G401.6 (cell line): ENCODE data around the gene ACVR2A.

Experiments used
- FAIRE-seq: peaks from 2 replicates; lab custom pipeline; 2012; peaks lifted over from hg19 to GRCh38; lab: Jason Lieb, UNC

The ACVR2A gene

DNA sequence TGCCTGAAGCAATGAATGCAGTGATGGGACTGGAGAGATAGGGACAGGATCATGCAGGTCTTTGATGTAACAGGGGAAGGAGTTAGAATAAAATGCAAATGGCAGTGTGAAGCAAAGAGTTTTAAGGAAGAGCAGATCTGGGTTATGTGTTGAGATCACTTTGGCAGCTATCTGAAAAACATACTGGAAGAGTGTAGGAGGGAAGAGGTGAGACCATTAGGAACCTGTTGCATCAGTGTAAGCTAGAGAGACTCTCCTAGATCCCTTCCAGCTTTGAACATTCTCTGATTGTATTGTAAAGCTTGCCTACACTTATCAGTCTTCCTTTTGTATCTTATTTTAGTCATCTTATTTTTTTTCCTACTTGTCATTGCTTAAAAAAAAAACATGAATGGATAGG lies 10.5 kb downstream of the ACVR2A start:
- no peak for FAIRE-seq

DNA sequence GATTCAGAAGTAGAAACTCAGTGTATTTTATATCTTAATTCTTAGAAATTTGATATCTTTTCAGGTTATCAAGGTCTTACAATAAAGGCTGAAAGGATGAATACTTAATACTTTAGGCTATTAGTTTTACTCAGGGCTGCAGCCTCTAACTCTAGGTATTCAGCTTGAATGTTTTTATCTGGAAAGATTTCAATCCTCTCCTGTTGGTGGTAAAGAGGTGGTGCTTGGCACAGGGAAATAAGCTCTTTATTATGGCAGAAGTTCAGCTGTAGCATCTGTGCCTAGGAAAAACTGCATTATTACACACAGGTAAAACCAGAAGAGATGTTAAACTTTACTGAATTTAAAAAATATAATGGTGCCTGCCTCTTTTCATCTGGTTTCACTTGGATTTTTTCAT lies 11.1 kb downstream of the ACVR2A start:
- FAIRE-seq = no peak

DNA sequence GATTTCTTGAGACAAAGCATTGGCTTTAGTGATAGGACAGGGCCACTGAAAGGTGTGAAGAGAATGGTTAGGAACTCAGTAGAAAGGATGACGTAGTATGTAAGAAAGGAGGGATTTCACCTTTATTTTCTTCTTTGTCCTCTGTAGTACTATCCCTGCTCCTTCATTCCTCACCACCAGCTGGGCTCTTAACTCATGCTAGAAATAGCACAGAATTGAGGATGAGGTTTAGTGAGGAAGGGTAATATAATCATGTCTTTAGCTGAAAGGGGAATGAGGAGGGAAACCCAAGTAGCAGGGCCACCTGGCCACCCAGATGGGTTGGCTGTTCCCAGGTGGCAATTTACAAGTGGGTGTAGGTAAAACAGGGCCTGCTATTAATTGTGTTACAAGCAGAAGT lies 15.2 kb downstream of the ACVR2A start:
- no peak for FAIRE-seq

DNA sequence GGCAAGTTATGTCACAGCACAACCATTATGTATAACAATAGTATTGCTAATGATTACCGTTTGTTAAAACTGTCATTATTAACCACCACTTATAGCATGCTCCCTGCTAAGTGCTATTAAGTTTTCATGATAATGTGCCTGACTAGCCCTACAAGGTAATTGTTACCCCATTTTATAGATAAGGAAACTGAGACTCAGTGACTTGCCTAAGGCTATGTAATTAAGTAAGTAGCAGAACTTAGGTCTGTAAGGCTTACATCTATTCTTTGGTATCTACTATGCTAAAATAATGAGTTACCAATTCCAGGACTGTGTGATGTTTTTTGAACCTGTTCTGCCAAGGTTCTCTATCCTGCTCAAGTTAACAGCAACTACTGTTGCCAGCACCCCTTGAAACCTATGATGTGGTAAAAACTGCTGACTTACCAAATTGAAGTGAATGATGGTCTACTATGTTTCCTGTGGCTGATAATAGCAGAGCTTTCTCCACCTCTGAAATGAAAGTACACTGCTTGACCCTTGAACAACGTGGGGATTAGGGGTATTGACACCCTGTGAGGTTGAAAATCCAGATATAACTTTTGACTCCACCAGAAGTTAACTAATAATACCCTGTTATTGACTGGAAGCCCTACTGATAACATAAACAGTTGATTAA lies 18.2 kb downstream of the ACVR2A start:
- no peak for FAIRE-seq

DNA sequence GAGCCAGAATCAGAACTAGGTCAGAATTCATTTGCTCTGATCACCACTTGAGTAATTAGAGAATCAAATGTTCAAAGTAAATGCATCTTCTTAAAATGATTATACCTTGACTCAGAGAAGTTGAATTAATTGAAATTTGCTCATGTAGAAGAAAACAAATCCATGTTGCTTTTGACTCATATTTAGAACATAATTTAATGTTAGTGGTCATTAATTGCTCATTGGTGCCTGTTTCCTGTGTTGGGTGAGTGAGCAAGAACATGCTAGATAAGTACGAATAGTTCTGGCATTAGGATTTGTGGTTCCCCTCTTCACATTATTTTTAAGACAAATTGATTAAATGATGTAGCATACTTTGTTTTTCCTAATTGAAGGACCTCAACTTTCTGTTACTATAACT lies 19.0 kb downstream of the ACVR2A start:
- no peak for FAIRE-seq

DNA sequence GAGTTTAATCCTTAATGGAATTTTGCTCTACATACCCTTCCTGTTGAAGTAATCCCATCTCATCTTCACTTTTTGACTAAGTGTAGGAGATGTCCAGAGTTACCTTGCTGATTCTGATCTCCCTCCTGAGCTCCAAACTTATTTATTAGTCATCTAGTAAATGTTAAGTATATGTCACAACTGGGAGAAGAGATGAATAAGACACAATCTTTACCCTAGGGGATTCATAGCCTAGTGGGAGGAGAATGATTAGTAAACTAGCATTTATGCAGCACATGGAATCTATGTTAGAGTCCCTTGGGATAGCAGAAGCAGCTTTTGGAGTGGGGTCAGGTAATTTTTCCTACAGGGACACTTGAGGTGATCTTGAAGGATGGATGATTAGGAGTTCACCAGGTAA lies 20.7 kb downstream of the ACVR2A start:
- no peak for FAIRE-seq

DNA sequence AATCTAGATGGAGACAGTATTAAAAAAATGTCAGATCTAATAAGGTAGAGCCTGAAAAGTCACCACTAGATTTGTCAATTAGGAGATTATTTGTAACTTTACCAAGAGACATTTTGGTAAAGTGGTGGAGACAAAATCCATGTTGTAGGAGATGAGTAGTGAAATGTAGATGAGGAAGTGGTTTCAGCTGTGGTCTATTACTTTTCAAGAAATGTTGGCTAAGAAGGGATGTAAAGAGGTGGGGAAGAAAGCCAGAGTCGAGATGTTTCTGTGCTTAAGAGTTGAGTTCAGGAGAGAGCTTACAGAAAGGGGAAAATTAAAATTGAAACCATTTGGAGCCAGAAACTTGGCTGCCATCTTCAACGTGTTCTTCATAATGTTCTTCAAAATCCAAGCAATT lies 22.2 kb downstream of the ACVR2A start:
- FAIRE-seq = no peak

DNA sequence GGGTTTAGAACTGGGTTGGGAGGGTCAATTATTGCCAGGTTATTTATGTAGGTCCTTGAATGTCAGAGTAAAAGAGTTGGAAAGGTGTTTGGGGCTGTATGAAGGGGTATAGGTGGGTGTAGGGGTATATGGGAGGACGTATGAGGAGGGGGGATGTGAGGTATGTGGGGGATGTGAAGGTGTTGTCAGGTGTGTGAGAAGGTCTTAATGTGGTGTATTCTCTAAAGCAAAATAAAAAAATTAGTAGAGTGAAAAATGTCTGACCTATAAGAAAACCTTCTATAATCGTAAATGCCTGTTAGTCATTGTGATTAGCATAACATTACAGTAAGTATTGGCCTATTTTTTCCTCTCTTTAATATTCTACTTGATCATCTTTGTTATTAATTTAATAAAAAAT lies 25.1 kb downstream of the ACVR2A start:
- no peak for FAIRE-seq

DNA sequence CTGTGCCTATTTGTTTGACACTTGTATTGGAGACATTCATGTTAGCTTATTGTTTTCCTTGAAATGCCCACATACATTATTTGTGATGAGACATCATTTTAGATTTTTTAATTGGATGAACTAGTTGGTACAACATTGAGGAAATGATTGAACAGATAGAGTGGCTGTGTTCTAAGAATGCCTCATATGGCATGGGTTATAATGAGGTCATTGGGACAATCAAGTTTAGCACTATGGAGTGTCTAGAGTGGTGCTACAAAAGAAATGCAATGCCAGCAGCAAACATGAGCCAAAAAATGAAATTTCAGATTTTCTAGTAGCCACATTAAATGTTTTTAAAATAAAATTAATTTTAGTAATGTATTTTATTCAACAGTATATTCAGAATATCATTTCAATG lies 28.1 kb downstream of the ACVR2A start:
- FAIRE-seq = no peak

DNA sequence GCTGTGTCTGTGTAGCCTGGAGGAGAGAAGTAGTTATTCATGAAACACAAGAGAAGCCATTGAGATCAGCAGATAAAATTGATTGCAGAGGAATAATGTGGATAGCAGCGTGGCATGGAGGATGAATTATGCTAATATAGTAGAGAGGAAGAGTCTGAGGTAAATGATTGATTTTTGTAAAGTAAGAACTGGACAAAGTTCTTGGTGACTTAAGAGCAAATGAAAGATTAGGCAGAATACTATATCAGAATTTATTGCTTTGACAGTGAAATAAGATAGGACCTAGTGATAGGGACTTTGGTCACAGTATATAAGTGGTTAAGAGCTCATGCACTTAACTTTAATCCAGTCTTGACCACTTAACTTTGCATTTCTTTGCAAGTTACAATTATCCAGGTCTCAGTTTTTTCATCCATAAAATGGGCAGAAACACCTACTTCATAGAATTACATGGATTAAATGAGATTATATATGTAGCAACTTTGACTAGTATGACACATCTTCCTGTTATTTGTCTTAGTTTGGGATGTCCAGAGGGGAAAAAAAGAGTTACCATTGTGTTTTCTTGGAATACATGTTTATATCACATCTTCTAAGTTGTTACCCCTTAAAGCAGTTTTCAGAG lies 29.1 kb downstream of the ACVR2A start:
- FAIRE-seq = no peak

DNA sequence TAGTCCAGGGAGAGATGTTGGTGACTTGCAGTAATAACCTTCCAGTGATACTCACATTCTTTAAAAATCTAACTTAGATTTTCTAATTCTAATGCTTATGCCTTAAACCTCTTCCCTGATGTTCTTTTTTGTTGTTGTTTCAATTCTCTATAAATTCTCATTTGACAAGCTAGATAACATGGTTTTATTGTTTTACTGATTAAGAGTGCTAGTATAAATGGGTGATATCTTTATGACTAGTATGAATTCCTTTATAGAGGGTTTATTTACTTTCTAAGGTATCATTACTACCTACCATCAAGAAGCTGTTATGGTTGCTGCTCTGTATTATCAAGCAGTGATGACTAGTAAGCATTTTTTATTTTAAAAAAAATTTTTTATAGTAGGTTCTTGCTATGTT lies 35.0 kb downstream of the ACVR2A start:
- FAIRE-seq = no peak

DNA sequence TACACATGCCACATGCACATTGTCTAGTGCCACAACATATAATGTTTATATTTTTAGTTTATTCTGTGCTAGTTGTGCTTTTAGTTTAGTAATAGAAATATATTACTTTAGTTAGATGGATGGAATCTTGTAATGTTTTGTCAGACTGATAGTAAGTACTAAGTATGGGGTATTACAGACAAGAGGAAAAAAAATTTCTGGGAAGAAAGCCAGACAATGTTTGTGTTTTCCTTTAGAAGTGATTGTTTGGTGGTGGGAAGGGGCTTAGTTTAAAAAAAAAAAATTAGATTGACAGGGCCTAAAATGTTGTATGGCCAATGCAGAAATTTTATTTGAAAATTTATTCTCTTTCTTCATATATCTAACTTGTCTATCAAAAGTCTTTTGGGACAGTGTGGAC lies 37.8 kb downstream of the ACVR2A start:
- no peak for FAIRE-seq

DNA sequence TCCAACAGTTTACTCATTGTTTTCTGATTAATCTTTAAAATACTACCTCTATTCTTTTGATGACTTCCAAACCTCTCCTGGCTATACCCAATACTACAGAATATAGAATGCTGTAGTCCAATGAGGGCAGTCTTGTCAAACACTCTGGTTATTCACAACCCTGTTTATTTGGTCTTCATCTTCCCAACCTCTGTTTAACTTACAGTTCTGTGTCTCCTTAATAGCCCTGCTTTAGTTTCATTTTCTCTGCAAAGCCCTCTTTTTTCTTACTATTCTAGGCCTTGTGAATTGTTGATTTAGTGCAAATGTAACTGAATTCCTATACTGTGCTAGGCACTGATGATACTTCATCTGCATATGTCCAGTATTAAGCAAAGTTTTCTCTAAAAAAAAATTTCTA lies 40.0 kb downstream of the ACVR2A start:
- FAIRE-seq = no peak

DNA sequence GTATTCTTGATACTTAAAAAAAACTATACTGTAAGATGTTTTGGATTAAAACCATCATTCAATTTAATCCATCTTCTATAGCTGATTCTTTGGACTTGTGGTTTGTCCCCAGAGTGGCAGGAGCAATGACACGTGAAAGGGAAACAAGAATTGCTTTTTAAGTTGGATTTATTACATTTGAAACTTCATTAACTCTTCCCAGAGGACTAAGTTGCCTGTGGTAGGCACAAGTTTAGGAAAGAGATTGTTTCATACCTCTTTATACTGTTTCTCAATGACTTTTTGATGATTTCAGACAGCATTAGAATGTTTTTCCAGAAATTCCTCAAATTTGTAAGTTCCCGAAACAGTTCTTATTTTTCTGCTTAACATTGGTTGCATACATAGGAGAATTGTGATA lies 41.3 kb downstream of the ACVR2A start:
- no peak for FAIRE-seq

DNA sequence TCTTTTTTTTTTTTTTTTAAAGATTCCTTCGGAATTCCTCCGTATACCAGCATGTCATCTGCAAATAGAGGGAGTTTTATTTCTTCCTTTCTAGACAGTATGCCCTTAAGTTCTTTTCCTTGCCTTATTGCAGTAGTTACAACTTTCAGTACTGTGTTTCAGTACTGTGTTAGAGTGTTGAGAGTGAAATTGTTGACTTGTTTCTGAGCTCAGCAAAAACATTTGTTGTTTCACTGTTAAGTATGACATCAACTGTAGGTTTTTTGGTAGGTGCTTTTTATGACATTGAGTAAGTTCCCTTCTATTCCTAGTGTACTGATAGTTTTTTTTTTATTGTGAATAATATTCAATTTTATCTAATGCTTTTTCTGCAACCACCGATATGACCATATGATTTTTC lies 43.9 kb downstream of the ACVR2A start:
- FAIRE-seq = no peak

DNA sequence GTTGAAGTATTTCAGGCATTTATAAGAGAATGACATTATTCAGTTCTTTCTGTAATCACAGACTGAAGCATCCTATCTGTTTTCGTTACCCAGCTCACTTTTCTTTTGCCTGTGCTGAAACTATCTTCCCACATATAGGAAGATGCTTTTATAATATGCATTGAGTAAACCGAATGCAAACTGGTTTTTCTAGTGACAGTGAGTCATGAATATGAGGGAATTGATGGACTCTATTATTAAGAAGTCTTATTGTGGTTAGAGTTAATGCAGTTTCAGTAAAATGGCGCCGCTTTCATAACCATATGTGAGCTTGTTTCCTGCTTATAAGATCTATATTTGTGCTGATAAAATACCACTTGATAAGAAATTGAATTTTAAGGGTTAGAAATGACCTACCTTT lies 59.2 kb downstream of the ACVR2A start:
- FAIRE-seq = no peak

DNA sequence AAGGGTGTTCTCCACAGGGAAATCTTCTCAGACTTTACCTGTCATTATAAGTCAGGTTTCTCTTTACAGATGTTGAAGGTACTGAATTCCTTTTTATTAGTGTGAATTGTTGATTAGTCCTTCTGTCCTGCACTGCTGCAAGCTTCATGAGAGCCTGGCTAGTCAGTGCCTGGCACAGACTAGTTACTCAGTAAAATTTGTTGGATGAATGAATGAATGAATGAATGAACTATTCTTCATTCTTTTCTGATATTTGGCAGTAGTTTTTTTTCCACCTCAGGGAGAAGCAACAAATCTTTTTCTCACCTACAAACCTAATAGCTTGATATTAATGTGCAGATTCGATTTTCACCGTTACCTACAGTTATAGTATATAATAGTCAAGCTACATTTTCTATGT lies 64.3 kb downstream of the ACVR2A start:
- no peak for FAIRE-seq

DNA sequence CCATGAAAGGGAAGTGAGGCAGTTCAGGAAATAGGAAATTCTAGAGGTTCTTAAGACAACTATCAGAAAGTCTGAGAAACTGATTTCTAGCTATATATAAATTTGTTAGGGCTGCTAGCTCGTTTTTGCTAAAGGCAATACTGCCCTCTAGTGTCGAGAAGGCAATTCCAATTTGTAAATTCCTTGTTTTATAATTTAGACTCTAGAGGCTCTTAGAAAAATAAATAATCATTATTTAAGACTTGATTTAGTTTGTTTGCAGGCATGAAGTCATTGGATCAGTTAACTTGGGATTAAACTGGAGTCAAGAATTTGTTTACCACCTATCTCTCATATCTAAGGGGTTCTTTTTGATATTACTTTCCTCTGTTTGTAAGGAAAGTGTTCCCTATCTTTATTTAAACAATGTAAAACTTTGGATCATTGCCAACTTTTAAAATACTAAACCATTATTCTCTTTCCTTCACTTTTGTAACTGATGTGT lies 66.2 kb downstream of the ACVR2A start:
- FAIRE-seq = peak; percentile 91

DNA sequence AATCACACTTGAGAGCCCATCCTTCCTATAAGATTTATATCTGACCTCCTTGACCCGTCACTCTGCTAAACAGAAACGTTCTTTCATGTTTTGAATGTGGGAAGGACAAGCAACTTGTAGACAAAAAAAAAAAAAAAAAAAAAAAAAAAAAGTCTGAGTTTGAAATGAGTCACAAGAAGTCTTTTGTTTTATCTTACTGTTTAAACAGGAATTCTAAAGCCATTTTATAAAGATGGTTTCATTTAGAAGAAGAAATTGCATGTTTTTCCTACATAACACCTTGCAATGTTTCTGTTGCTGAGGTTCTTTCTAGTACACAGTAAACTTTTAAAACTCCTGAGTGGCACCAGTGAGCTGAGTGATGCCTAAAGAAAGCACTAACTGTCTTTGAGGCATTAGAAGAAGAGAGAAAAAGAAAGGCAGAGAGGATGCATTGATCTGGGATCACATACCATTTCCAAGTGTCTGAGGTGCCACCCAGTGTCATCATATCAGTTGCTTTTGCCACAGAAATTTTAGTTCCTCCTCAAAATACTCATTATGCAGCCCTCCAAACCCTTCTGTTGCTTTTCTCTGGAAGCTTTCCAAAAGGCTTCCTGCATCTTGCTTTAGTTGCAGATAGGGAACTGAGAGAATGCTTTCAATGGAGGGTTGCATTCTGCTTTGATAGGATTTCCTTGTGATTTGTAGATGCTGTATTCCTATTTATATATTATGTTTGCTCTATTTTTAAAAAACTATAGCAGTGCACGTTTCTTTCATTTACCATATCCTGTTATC lies 69.1 kb downstream of the ACVR2A start:
- FAIRE-seq = no peak

DNA sequence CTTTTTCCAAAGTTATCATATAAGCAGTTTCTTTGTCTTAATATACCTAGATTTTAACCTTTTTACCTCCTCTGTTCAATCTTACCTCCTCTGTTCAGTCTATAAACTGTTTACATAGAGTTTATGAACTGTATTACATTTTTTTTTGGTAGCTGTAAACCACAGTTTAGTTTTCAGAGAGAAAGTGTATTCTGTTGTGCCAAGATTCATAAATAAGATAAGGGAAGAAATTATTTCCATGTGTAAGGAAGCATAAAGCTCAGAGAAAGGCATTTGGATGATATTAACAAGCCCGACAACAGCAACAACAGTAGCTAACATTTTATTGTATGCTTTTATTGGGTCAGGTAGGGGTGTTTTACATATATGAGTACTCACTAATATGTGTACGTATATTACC lies 71.2 kb downstream of the ACVR2A start:
- FAIRE-seq = no peak

DNA sequence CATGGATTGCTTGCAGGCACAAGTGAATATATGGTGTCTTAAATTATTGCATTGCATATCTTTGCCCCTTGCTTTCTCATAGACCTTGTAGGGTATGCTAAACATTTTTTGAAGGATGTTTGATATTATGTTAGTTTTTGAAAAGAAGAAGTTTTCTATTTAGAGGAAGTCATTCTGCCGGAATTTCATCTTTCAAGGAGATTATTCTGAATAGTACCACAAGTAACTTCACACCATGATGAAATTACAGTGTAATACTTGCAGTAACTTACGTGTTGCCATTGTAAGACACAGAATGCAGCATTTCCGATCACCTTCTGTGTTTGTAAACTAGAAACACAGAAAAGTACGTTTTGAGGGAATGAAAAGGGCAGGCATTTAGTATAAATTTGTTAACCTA lies 71.9 kb downstream of the ACVR2A start:
- no peak for FAIRE-seq

DNA sequence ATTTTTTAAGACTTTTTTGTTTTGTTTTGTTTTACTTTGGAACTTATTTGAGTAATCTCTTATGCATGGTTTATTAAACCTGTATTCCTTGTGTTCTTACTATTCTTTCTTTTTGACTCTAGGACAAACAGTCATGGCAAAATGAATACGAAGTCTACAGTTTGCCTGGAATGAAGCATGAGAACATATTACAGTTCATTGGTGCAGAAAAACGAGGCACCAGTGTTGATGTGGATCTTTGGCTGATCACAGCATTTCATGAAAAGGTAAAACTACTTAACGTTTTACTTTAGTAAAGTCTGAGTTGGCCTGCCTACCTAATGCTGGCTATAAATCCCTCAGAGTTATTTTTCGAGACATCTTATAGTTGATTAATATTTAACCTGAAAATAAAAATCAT lies 72.3 kb downstream of the ACVR2A start:
- FAIRE-seq = no peak

DNA sequence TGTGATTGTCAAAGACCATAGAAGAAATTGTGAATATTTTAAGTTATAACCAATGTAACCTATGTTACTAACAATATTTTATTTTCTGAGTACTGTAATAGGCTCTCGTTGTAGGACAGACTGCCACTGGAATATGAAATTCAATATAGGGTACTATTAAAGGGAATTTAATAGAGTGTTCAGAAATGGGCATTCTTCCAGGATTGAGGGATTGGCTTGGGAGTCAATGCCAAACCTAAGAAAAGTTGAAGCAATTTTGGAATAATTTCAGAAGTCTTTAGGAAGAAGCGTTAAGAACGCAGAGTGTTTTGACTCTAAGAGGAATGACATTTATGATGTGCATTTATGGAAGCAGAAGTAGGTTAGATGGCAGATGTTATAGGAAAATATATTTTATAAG lies 79.0 kb downstream of the ACVR2A start:
- no peak for FAIRE-seq

DNA sequence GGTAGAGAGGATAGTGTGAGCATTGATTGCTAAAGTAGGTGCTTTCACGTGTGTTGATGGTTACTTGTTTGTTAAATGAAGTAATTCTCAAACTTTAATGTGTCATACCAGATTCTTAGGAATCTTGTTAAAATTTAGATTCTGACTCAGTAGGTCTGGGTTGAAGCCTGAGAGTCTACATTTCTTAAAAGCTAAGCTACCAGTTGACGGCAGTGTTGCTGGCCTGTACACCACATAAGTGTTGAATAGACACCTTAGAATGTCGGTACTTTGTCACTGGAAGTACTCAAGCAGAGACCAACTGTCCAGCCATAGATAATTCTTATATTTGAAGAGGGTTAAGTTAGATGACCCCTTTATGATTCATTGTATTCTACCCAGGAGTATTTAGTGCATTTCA lies 79.8 kb downstream of the ACVR2A start:
- no peak for FAIRE-seq
